Dedifferentiated amniotic fluid mesenchymal stem cell (primary cell): ENCODE results near the gene NFIX.

ENCODE experiments used
- DNase-seq: peaks from one replicate; pipeline ENCODE4 v3.0.0-alpha.2; 2016; ENCODE audit errors: extremely low spot score

The NFIX gene

DNA sequence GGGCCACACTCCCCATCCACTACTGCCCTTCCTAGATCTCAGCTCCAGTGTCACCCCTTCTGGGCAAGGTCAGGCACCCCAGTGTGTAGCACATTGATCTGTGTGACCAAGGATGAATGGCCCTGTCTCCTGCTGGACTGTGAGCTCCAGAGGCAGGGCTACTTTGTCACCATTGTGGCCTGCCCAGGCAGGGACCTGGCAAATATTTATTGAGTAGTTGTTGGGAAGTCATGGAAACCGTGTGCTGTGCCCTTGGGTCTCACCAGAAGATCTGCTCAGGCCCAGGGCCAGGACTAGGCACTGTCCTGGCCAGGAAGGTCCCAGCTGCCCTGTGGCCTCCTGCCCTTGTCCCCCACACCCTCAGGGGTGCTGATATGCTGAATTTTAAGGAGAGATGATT, 133.3 kb downstream of the NFIX start:
- DNase-seq, result no peak

DNA sequence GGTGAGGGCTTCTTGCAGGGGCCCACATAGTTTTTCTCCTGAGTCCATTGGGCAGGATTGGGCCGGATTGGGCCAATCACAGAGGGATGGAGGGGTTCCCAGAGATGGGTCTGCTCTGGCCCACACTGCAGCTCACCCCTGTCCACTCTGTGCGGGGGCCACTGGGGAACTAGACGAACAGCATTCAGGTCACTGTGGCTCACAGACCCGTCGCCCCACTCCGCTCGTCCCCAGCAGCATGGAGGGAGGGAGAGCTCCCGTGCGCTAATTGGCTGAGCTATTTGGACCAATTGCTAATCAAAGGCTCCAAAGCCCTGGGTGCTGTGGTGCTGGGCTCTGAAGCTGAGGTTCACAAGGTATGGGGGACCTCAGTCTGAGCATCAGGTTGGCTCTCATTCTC, 134.1 kb downstream of the NFIX start:
- DNase-seq, result no peak

DNA sequence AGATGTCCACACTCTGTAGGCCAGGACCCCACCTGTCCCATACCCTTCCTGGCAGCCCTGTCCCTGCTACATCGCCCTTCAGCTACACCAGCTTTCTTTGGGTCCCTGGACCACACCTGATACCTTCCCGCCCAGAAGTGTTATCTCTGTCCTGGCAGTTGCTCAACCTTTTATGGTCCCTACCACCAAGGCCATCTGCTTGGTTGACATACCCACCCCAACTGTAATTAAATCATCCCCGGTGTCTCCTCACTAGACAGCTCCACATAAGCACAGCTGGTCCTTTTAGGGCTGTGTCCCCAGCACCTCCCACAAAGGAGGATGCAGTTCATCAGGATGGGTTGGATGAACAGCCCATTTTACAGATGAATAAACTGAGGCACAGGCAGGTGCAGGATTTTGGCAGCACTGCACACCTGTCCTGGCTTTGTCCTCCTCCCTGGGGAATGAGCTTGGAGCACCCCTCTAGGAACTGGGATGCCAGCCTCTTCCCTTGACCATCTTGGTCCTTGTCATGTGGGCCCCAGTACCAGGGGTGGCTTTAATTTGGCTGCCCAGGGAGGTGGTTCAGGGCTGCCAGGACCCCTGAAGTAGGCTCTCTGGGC, 135.7 kb downstream of the NFIX start:
- no peak for DNase-seq

DNA sequence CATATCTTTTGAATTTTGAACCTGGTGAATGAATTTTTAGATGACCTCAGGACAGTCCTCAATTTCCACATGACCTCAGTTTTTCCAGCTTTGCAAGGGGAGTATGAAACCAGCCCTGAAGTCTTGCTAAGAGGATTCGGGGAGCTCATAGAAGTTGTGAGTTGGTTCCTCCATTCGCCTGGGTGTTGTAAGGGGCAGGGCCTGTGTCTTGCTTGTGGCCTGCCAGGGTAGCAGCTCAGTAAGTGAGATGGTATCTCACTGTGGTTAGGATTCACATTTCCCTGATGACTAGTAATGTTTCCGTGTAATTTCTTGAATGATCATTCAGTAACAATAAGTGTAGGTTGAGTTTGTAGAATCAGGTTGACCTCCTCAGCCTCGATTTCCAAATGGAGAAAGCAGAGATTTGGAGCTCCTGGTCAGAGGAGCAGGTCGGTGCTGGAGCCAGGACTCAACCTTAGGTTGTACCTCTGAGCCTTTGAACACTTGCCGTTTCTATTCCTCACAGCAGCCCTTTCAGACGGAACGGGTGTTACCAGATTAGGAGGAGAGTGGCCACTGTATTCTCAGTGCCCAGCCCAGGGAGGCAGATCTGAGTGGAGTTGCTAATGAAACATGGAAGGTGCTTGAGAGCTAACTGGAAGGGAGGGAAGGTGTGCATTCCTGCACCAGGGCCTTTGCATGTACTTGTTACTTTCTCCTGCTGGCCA, 137.4 kb downstream of the NFIX start:
- peak; percentile 26 for DNase-seq

DNA sequence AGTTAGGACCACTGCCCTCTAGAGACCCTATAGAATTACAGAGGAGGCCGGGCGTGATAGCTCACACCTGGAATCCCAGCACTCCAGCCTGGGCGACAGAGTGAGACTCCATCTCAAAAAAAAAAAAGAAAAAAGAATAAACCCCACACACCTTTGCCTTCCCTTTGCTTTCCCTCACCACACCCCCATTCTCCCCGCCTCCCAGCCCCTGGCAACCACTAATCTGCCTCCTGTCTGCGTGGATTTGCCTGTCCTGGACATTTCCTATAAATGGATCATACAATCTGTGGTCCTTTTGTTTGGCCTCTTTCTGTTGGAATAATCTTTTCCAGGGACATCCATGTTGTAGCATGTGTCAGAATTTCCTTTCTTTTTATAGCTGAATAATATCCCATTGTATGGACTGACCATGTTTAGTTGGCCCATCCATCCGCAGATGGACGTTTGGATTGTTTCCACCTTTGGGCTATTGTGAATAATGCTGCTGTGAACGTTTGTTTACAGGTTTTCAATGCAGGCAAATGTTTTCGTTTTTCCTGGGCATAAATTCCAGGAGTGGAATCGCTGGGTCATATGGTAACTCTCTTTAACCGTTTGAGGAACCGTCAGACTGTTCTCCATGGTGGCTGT, 138.1 kb downstream of the NFIX start:
- DNase-seq, result no peak

DNA sequence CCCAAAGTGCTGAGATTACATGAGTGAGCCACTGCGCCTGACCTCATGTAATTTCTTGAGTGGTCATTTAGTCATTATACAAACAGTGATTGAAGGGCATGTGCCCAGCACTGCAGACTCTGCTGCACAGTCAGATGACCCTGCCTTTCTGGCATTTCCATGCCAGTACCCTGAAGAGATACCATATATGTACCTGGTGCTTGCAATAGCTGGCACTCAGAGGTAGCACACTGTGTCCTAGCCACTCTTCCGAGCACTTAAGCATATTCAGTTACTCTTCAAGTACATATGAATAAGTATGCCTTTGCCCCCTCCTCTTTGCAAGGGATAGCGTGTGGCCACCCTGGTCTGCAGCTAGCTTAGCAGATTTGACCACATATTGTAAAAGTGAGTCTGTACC, 139.4 kb downstream of the NFIX start:
- no peak for DNase-seq

DNA sequence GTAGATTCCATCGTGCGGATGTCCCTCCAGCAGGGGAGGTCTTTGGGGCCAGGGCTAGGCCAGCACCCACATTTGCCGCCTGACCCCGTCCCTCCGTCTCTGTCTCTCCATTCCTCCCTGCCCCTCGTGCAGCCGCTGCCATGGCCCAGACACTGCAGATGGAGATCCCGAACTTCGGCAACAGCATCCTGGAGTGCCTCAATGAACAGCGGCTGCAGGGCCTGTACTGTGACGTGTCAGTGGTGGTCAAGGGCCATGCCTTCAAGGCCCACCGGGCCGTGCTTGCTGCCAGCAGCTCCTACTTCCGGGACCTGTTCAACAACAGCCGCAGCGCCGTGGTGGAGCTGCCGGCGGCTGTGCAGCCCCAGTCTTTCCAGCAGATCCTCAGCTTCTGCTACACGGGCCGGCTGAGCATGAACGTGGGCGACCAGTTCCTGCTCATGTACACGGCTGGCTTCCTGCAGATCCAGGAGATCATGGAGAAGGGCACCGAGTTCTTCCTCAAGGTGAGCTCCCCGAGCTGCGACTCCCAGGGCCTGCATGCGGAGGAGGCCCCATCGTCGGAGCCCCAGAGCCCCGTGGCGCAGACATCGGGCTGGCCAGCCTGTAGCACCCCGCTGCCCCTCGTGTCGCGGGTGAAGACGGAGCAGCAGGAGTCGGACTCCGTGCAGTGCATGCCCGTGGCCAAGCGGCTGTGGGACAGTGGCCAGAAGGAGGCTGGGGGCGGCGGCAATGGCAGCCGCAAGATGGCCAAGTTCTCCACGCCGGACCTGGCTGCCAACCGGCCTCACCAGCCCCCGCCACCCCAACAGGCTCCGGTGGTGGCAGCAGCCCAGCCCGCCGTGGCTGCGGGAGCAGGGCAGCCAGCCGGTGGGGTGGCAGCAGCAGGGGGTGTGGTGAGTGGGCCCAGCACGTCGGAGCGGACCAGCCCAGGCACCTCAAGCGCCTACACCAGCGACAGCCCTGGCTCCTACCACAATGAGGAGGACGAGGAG, 140.1 kb downstream of the NFIX start:
- no peak for DNase-seq

DNA sequence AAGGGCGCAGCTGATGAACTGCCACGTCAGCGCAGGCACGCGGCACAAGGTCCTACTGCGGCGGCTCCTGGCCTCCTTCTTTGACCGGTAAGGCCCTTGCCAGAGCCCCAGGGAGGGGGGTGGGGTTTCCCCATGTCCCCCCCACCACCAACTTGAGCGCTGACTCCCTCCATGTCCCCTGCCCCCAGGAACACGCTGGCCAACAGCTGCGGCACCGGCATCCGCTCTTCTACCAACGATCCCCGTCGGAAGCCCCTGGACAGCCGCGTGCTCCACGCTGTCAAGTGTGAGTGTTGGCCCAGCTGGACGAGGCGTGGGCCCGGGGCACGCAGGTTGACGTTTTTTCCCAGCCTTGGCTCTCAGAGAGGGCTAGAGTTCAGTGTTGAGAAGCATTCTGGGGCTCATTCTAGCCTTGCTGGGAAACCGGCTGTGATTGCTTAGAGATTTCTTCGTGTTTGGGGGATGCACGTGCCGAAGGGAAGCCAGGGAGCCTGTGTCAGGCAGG, 142.1 kb downstream of the NFIX start:
- DNase-seq, result no peak

DNA sequence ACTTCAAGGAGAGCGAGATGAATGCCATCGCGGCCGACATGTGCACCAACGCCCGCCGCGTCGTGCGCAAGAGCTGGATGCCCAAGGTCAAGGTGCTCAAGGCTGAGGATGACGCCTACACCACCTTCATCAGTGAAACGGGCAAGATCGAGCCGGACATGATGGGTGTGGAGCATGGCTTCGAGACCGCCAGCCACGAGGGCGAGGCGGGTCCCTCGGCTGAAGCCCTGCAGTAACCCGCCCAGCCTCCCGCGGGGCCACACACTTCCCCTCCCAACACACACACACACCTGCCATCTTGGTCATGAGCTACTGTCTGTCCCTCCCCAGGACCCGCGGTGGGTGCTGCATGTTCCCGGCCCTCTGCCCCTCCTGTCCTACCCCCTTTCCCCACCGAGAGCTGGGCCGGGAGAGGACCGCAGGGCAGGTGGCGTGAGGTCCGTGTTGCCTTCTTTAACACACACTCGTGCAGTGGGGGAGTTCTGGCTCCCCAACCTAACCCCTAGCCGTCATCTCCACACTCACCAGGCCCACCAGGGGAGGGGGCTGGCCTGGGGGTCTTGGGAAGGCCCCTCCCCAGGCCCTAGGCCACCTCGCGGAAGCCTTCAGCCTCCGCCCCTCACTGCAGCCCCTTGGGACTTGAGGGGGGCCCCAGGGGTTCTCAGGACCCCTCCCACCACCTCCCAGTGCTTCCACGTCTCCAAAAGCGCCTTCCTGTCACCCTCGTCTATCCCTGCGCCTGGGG, 143.1 kb downstream of the NFIX start:
- no peak for DNase-seq

DNA sequence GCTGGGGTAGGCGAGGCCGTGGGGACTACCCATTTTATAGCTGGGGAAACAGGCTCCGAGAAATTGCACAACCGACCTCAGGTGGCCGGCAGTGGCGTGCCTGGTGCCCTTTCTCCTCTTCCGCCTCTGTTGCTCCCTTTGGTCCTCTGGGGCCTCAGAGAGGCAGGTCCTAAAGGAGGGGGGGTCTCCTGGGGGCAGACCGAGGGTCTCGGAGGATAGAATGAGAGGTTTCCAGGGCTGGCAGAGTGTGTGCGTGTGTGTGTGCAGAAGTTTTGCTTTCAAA, 143.6 kb downstream of the NFIX start:
- no peak for DNase-seq

DNA sequence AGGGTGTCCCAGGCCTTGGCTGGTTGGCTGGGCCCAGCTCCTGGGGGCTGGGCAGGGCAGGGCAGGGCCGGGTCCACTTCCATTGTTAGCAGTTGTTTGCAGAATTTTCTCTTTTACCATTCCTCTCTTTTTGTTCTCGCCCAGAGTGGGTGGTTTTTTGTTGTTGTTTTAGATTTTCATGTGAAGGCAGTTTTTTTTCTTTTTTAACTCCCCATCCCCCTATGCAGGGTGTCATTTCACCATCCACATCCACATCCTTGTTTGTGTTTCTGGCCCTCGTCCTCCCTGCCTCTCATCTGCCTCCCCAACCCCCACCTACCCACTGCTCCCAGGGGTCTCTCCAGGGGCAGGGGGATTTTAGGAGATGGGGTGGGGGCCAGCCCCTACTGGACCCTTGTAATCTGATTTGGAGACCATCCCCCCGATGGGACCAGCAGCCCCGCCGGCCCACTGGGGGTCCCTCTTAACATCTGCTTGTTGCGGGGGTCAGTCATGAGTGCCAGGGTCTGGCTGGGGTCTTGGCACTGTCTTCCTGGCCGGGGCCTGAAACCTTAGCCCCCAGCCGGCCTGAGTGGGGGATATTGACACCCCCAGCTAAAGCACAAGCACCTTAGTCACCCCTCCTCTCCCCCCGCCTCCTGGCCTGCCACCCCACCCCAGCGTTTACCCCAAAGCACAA, 144.5 kb downstream of the NFIX start:
- DNase-seq, result no peak

DNA sequence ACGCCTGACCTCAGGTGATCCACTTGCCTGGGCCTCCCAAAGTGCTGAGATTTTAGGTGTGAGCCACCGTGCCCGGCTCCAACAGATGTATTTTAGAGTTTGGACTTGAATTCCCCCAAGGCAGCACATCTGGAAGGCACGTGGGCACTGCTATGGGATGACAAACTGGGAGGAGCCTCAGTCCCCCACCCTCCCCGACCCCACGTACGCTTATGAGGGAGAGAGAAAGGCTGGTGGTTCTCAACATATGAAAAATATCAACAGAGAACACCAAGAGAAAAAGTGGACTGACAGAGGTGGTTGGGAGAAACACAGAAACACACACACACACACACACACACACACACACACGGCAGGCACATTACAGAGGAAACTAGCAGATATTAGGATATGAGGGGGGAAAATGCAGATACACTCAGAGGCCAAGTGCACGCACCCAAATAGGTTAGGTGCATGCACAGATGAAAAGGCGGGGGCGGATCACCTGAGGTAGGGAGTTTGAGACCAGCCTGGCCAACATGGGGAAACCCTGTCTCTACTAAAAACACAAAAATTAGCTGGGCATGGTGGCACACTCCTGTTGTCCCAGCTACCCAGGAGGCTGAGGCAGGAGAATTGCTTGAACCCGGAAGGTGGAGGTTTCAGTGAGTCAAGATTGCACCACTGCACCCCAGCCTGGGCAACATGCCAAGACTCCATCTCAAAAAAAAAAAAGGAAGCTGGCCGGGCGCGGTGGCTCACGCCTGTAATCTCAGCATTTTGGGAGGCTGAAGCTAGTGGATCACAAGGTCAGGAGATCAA, 151.7 kb downstream of the NFIX start:
- no peak for DNase-seq
